Epithelial cell of prostate (primary cell): ENCODE data around the gene FAM170B.
A peak's percentile ranks its signal among the peaks of the same experiment; 100 is the strongest.

Experiments used
- DNase-seq: peaks from one replicate; pipeline ENCODE4 v3.0.0-alpha.2; 2011; ENCODE audit warnings: low read depth, low spot score
- H3K27ac ChIP-seq: fragments of 450-650 bp; 2 replicates; pipeline ENCODE4 v1.5.1; 2017; ENCODE audit warnings: mild to moderate bottlenecking

Gene FAM170B

DNA sequence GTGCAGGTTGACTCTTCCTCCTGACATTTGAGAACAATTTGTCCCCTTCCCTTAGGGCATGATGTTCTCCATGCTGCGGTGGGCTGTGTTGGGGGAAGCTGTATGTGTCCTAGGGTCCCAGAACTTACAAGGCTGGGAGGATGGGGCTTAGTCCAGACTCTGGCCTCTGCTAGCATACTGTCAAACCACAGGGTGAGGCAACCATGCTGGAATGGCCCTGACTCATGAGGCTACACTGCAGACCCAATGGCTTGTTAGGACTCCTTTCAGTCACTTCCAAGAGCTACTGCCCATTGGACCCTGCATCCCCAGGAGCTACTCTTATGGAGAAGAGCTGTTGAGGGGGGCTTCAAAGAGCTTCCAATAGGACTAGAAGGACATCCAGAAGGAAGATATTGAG, 20.1 kb upstream of the FAM170B start:
- H3K27ac ChIP-seq = no peak overlapping the region
- no peak for DNase-seq

DNA sequence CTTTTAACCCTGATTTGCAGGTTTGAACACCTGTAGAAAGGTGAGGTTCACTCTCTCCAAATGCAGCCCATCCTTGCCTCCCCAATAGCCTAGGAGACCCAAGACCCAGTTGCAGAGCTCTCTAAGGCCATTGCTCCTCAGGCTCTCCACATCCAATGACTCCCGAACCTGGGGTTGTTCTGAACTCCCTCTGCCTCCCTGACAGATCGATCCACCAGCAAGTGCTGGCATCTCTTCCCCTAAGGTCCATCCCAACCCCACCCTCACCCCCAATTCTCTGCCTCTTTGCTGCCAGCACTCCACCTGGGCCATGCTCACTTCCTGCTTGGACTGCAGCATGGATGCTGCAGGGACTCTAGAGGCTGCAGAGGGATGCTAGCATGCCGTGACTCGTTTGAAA, 19.3 kb upstream of the FAM170B start:
- DNase-seq = no peak
- H3K27ac ChIP-seq = no peak overlapping the region

DNA sequence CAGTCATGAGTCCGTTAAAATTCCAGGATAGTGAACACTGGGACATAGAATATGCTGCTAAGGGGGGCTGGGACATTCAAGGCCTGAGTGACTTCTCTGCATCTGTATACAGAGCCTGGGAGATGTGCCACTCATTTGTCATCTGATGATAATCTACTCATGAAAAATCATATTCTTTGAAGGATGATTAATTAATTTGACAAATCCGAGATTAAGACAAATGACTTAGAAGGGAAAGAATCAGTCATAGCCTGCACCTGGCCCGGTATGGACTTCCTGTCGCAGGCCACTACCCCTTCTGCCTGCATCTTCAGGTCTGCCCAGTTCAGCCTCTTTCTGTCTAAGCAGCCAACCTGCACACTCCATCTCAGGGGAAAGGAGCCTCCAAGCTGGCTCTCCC, 18.8 kb upstream of the FAM170B start:
- DNase-seq = no peak
- H3K27ac ChIP-seq = no peak overlapping the region

DNA sequence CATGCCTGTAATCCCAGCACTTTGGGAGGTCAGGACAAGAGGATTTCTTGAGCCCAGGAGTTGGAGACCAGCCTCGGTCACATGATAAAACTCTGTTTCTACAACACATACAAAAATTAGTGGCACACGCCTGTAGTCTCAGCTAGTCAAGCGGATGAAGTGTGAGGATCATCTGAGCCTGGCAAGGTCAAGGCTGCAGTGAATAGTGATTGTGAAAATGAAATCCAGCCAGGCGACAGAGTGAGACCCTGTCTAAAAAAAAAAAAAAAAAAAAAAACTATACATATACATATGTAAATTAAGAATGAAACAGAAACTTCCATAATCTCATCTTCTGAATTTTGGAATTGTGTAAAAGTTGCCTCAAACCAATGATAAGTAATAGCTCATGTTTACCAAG, 18.2 kb upstream of the FAM170B start:
- no peak for DNase-seq
- H3K27ac ChIP-seq = no peak overlapping the region

DNA sequence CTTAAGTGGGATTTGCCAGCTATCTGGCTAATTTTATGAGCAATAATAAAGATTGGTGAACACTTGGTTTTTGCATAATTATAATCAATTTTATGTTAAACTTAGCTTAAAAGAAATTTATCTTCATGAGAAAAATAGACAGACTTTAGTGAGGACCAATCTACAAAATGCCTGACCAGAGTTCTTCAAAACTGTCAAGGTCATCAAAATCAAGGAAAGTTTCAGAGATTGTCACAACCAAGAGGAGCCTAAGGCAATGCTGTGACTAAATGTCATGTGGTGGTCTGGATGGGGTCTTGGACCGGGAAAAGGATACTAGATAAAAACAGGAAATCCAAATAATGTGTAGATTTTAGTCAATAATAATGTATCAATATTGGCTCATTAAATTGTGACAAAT, 17.7 kb upstream of the FAM170B start:
- no peak for DNase-seq
- no peak overlapping the region for H3K27ac ChIP-seq

DNA sequence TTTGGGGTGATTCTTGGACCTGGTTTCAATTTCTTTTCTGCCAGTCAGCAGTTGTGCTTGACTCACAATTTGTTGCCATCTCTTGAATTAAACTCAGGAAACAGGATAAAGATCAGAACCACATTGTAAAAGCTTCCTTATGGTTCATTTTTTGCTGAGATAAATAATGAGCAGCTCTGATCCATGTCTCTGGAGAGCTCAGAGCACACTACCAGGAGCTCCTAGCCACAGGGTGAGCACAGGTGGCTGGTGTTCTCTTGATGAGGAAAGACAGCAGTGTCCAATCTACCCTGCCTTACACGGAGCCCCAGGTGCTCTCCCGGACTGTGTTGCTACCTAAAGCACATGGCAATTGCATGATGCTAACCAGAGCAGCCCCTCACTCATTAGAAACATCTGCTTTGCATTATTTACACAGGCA, 17.2 kb upstream of the FAM170B start:
- H3K27ac ChIP-seq = no peak overlapping the region
- no peak for DNase-seq

DNA sequence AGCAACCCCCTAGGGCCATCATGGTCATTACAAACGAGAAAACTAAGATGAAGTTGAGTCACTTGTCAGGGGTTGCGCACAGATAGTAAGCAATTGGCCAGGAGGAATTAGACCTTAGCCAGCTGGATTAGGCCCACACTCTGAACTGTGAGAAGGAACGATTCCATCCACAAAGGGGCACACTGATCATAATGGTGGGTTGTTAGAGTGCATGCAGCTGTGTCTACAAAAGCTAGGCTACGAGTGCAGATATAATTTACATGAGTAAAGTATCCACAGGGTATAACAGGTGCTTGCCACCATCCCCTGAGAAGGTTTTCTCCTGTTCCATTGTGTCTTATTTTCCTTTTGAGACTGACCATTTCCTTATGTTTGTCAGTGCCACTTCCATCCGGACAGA, 16.6 kb upstream of the FAM170B start:
- DNase-seq = no peak
- no peak overlapping the region for H3K27ac ChIP-seq

DNA sequence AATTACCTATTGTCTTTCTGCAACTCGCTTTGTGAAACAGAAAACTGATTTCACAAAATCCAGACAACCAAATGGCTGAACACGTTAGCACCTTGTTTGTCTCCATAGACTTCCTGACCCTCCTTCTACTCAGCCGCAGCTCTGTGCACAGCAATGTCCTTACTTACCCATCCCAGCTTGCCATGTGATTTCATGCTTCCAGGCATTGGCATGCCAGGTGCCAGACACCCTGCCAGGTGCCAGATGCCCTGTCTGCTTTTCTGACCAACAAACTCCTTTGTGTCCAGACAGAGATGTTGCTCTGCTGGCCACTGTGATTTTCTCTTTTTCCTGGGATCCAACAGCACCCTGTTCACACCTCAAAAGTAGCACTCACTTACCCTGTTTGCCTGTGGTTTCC, 16.1 kb upstream of the FAM170B start:
- DNase-seq = no peak
- H3K27ac ChIP-seq = no peak overlapping the region

DNA sequence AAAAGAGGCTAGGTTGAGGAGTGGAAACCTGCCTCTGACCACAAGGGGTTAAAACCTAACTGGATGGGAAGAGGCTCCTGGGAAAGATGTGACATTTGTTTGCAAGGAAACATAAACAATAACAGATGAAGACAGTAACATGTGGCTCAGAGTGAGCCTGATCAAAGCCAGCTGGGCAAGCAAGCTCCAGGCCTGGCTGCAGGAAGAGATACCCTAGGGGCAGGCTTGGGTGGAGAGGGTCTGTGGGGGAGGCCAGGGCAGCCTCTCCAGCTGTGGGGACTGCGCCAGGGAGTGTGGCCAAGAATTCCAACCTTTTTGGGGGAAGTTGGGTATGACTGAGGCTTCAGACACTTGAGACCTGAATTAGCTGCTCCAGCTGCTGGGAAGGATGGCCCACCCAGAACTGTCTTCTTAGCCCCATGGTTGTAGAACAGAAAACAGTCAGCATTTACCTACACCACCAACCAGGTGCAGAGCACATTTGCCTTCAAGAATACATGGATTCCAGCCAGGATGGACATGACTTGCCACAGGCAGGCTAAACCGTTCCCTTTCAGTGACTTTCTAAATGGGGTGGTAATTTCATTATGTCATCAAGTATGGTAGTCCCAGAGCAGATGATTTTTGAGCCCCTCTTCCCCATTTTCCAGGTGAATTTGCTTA, 10.4 kb upstream of the FAM170B start:
- no peak overlapping the region for H3K27ac ChIP-seq
- DNase-seq = no peak

DNA sequence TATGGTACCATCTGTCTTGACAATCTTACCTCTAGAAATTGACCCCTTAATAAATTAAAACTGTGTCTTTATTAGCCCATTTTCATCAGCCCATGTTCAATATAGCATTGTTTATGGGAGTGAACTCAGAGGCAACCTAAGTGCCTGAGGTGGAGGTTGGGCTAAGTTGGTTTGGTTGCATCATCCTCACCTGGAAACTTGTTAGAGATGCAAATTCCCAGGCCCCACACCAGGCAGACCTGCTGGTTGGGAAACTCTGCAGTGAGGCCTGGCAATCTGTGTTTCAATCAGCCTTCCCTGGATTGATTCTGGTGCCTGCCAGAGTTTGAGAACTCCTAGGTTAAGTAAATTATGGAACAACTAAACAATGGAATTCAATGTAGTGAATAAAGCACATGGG, 9.4 kb upstream of the FAM170B start:
- H3K27ac ChIP-seq = no peak overlapping the region
- no peak for DNase-seq

DNA sequence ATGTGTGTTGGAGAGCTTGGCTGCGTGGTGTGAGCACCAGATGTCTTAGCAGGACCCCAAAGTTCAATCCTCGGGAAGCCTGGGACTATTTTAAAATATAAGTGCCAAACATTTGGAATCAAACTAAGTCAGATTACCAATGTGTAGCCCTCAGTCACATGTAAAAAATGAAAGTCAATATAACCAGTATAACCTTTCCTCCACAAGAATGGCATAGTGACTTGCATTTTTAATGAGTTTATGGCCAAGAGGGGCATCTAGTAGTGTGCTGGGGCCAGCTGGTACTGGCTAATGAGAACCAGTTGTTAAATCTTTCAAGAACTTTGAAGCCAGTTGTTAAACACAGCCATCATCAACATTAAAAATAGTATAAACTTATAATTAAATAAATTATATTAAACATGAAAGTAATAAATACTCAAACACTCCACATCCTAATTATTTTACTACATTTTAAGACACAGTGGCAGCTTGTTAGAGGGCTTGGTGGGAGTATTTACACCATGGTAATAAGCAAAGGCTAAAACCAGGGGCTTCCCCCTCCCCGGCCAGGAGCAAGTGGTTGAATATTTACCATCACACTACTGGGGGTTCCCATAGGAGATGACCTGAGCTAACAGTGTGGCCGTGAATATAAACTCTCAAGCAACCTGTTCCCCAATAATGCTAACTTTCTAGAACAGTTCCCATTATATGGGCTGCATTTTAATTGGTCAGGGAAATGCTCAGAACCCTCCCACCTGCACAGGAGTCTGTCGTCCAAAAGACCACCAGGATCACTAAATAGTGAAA, 7.9 kb upstream of the FAM170B start:
- H3K27ac ChIP-seq = no peak overlapping the region
- DNase-seq = no peak

DNA sequence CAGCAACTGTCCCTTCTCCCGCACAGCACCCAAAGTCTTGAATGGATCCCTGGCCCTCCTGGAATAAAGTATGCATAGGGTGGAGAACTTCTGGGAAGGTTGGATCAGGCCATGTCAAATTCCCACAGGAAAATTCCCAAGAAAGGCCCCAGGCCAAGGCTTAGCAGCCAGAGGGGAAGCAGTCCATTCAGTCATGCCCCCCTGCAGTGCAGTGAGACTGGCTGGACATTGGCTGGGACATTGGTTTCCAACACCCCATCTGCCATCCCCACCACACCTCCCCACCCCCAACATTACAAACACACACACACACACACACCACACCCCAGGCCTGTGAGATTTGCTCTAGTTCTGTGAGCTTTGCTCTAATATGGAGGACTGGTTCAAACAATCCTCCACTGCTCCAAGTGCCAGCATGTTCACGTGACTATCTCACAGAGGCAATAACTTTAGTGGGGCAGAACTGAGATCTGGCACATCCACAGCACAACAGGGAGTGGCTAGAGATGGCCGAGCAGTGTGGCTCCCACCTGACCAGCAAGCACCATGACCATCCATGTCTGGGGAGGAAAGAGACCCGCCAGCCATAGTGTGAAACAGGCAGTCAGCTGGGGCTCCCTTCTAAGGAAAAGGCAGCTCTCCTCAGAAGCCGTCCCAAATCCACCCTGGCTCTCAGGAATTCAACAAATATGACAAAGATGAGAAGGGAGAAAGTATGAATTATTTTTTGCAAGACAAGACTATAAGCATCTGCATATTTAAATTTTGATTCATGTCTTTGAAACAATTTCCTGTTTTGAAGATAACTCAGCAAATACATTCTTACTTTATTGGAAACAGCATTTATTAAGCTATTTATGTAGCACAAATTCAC, 6.7 kb upstream of the FAM170B start:
- H3K27ac ChIP-seq = no peak overlapping the region
- no peak for DNase-seq

DNA sequence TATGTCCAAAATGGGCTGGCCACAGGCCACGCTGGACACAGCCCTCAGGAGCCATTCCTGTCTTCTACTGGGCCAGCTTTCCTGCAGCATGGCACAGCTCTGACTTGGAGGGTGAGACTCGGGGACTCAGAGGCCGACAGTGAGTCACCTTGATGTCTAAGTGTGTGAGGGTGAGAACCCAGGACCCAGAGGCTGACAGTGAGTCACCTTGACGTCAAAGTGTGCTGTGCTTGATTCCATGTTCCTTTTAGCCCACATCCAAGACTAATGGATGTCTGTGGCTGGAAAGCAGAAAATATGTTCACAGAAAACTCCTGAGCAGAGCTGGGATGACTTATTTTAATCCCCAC, 6.0 kb upstream of the FAM170B start:
- peak; percentile 37 for DNase-seq
- no peak overlapping the region for H3K27ac ChIP-seq

DNA sequence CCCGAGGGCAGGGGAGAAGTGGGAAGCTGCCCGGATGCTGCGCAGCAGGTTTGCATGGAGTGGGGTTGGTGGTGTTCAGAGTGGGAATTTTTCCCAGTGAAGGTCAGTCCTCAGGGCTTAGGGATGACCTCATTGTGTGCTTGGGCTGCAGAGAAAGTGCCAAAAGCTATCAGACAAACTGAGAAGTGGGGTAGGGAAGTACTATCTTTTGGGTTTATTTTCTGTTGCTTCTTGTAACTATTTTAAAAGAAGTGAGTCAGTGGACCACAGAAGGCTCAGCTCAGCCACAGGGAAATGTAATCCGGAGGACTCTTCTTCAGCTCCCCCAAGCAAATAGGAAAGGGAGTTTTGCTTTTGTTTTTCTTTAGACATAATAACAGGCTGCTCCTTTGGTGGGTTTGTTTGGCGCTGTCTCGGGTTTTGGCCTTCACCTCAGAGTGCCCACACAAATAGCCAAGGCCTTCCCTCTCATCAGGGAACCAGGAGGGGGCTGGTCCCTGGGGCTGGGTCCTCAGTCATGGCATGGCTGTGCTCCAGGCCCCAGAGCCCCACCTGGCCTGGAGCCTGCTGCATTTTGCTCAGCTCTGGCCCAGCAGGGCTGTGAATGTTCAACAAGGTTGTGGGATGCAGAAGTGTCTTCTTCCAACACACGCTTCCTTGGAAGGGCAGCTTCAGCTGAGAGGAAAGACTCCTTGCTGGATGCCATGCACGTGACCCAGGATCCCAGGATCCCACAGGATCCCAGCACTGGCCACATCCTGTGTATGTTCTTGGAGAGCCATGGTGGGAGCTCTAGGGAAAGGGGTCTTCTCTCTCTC, 5.4 kb upstream of the FAM170B start:
- H3K27ac ChIP-seq = no peak overlapping the region
- DNase-seq = no peak

DNA sequence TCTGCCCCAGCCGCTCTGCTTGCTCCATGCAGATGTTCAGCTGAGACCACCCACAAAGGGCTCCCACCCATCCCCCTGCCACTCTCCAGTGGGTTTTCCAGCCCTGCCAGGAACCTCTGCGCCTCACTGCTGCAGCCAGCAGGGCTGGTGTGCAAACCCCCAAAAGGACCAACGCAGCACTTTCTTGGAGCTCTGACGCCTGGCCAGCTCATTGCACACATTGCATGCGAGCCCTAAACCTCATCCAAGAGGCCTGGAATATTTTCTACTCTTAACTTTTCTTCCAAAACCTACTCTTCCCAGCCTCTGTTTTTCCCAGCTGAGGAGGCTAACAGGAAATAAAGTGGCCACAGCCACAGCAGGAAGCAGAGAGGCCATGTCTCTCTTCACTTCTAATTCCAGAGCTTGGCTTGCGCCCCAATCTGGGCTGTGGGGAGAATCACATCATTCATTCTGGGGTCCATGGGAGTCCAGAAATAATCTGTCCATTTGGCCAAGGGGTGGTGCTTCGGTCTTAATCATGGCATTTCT, 4.6 kb upstream of the FAM170B start:
- no peak overlapping the region for H3K27ac ChIP-seq
- DNase-seq = no peak

DNA sequence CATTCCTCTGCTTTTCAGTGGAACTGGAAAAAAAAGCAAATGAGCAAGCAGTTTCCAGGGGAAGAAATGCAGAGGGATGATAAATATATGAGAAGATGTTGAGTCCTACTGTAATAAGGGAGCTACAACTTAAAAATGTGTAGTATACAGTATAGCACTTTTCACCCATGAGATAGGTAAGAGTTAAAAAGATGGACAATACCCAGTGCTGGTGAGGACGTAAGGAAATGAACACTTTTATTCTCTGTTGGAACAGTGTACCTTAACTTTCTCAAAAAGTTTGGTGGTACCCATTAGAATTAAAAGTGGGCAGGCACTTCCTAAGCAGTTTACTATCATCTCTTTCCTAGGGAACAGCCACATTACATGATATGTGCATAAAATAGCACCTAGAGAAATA, 2.7 kb upstream of the FAM170B start:
- H3K27ac ChIP-seq = no peak overlapping the region
- DNase-seq = no peak

DNA sequence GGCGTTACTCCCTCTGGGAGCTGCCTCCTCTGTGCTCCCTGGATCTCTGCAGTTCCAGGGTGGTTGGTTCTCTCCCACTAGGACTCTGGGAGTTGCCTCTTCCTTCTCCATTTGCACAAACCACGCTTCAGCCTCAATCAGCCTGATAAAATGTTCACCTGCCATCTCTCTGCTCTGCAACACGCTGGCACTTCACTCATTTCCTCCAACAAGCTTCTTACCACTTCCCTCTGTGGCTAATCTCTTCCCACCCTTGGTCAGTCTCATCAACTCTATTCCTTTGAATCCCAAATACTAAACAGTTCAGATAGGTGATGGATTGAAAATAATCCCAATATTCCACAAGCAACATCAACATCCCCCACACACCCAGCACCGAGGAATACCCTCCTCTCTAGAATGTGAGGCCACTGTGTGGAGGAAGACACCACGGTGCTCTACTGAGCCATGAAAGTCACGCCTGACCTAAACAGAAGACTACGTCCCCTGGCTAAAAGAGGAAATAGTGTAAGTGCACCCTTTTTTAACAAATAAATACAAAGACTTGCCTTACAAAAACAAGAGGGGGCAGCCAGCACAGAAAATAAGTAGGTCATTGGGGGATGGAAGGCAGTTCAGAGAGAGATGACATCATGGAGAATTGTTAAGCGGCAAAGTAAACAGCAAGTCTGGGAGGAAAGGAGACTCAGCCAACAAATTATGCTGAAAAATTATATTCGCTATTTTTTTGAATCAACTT, 1.9 kb upstream of the FAM170B start:
- H3K27ac ChIP-seq = no peak overlapping the region
- DNase-seq = no peak

DNA sequence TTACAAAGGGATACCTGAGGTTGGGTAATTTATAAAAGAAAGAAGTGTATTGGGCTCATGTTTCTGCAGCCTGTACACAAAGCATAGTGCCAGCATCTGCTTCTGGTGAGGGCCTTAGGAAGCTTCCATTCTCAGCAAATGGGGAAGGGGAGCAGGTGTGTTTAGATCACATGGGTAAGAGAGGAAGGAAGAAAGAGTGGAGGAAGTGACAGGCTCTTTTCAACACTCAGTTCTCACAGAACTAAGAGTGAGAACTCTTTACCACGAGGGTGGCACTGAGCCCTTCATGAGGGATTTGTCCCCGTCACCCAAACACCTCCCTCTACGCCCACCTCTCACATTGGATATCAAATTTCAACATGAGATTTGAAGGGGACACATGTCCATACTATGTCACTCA, 506 bp upstream of the FAM170B start:
- no peak for DNase-seq
- H3K27ac ChIP-seq = no peak overlapping the region

DNA sequence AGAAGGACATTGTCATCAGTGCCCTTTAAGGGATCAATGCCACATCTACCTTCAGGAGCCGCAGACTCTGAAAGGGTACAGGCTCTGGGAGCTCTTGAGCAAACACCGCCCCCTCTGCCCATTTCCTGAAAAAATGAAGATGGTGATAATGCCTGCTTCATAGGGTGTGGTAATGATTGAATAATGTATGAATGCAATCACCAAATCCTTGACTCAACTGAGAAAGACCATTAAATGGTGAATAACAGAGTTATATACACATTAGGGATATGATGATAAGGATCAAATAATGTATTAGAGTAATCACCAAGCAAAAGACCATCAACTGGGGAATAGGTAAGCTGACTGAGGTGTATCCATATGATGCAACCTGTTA, 1.5 kb downstream of the FAM170B start:
- no peak for DNase-seq
- H3K27ac ChIP-seq = no peak overlapping the region
